Measurements from ENCODE around the gene ADAMTS19. TPM values are rescaled to one million over a fixed set of nuclear protein-coding genes. Genes with fewer than 3 reads are reported as not detected.
"Not testable (repeated sequence)": the region's sequence is repeated elsewhere in the genome, so short reads cannot be mapped to it uniquely, and the experiment has no call there.

Gene ADAMTS19
- total RNA-seq, 4 donors from 2014 or later, result 0.76 TPM; not detected in 3

GRCh38 chr5:129425031-129425430, 35.1 kb upstream of the ADAMTS19 start:
- Histone ChIP-seq H3K27me3 (no peaks in the 10 kb centered on the region), H3K4me1 (no peaks in the 10 kb centered on the region), H3K4me3 (no peak overlapping the region), H3K9me3 (no peaks in the 10 kb centered on the region), H3K36me3 (no peaks in the 10 kb centered on the region), H3K27ac (no peak overlapping the region)
- TF ChIP-seq POLR2A (IDR thresholded peaks at IDR 0.05), result no peak
- TF ChIP-seq CTCF (IDR thresholded peaks at IDR 0.05), result no peak
- intact Hi-C loops (cut with DNase I), result no loop called here
- no peak for DNase-seq

- H3K27me3 ChIP-seq, result no peaks in the 10 kb centered on the region
- H3K4me1 ChIP-seq, result no peaks in the 10 kb centered on the region
- intact Hi-C loops (cut with DNase I), result no loop called here
- no peak overlapping the region for H3K4me3 ChIP-seq
- no peaks in the 10 kb centered on the region for H3K9me3 ChIP-seq
- no peaks in the 10 kb centered on the region for H3K36me3 ChIP-seq
- TF ChIP-seq CTCF (IDR thresholded peaks at IDR 0.05), result no peak
- TF ChIP-seq POLR2A (IDR thresholded peaks at IDR 0.05), result no peak
- H3K27ac ChIP-seq, result no peak overlapping the region
- DNase-seq, result no peak
- 70 to 79% methylated on average over 1 of the region's 1 CpG for WGBS, 2 donors
These were observed 34.0 kb upstream of the ADAMTS19 start for GRCh38 chr5:129426071-129426470.

- H3K27ac ChIP-seq; H3K36me3 ChIP-seq; intact Hi-C loops (cut with DNase I); DNase-seq; H3K4me3 ChIP-seq; H3K27me3 ChIP-seq; H3K9me3 ChIP-seq; H3K4me1 ChIP-seq: not testable (repeated sequence)
- 85 to 90% methylated on average over 5 of the region's 5 CpGs for WGBS, 2 donors
These were observed 31.5 kb upstream of the ADAMTS19 start for GRCh38 chr5:129428636-129429035.

- no peaks in the 10 kb centered on the region for H3K4me1 ChIP-seq
- no peaks in the 10 kb centered on the region for H3K27me3 ChIP-seq
- intact Hi-C loops (cut with DNase I), result no loop called here
- no peak for DNase-seq
- H3K4me3 ChIP-seq, result no peak overlapping the region
- H3K27ac ChIP-seq, result no peak overlapping the region
- H3K9me3 ChIP-seq, result no peaks in the 10 kb centered on the region
- H3K36me3 ChIP-seq, result no peaks in the 10 kb centered on the region
- TF ChIP-seq POLR2A (IDR thresholded peaks at IDR 0.05) (no peak), CTCF (IDR thresholded peaks at IDR 0.05) (no peak)
These were observed 28.7 kb upstream of the ADAMTS19 start for GRCh38 chr5:129431406-129431805.

- 52 to 66% methylated on average over 3 of the region's 3 CpGs for WGBS, 2 donors
- TF ChIP-seq CTCF (IDR thresholded peaks at IDR 0.05) (no peak), POLR2A (IDR thresholded peaks at IDR 0.05) (no peak)
- Histone ChIP-seq H3K36me3 (no peaks in the 10 kb centered on the region), H3K27me3 (no peaks in the 10 kb centered on the region), H3K4me1 (no peaks in the 10 kb centered on the region), H3K27ac (no peak overlapping the region), H3K9me3 (no peaks in the 10 kb centered on the region), H3K4me3 (no peak overlapping the region)
- DNase-seq, result no peak
- intact Hi-C loops (cut with DNase I), result no loop called here
These were observed 21.8 kb upstream of the ADAMTS19 start for GRCh38 chr5:129438322-129438721.

- Histone ChIP-seq H3K4me3 (no peak overlapping the region), H3K4me1 (no peaks in the 10 kb centered on the region), H3K9me3 (no peaks in the 10 kb centered on the region), H3K36me3 (no peaks in the 10 kb centered on the region), H3K27me3 (no peaks in the 10 kb centered on the region), H3K27ac (no peak overlapping the region)
- DNase-seq, result no peak
- 69 to 76% methylated on average over 6 of the region's 6 CpGs for WGBS, 2 donors
- intact Hi-C loops (cut with DNase I), result no loop called here
- TF ChIP-seq POLR2A (IDR thresholded peaks at IDR 0.05) (no peak), CTCF (IDR thresholded peaks at IDR 0.05) (no peak)
These were observed 19.7 kb upstream of the ADAMTS19 start for GRCh38 chr5:129440424-129440823.
